Gastroesophageal sphincter (tissue), 3 donors: Measurements from ENCODE around the gene ARPC5.

Source experiments
- CTCF ChIP-seq, 4 experiments: fragments of 200-600 bp in 2 of 4; fragments of 450-650 bp in 2 of 4; sonication (generic) in 1 of 4; IDR thresholded peaks; one replicate each; pipeline ENCODE4 v1.5.1; 2017 to 2019; ENCODE audit warnings: antibody characterized with exemption in 4 of 4, mild to moderate bottlenecking in 2 of 4, moderate library complexity in 2 of 4
- EP300 ChIP-seq: sonication (generic); formaldehyde crosslinking; IDR thresholded peaks from one replicate; pipeline ENCODE4 v1.6.1; 2017; ENCODE audit warnings: antibody characterized with exemption, mild to moderate bottlenecking
- POLR2A ChIP-seq, 2 donors: fragments of 450-650 bp; IDR thresholded peaks; one replicate each; pipeline ENCODE4 v1.6.1; 2017; ENCODE audit warnings: antibody characterized with exemption in 2 of 2, mild to moderate bottlenecking in 2 of 2, moderate library complexity in 1 of 2
- POLR2AphosphoS5 ChIP-seq: sonication (generic); formaldehyde crosslinking; IDR thresholded peaks from one replicate; pipeline ENCODE4 v1.6.1; 2017; ENCODE audit warnings: antibody characterized with exemption

- no peak for TF ChIP-seq CTCF (IDR thresholded peaks at IDR 0.05)
- TF ChIP-seq POLR2A (IDR thresholded peaks at IDR 0.05) = no peak
- no peak for TF ChIP-seq EP300
- no peak for TF ChIP-seq POLR2AphosphoS5
Observed at GRCh38 chr1:183605904-183606303, 29.7 kb downstream of the ARPC5 start.
